Neuronal stem cell (in vitro differentiated cells): ENCODE results near the gene MAG.

ENCODE experiments used
- DNase-seq: peaks from one replicate; pipeline ENCODE4 v3.0.0-alpha.2; 2013; ENCODE audit warnings: low spot score
- H2AFZ ChIP-seq: one replicate; pipeline ENCODE4 v1.6.1; 2013; ENCODE audit warnings: mild to moderate bottlenecking, low read length, inconsistent platforms
- H2AK5ac ChIP-seq: 2 replicates; pipeline ENCODE4 v1.6.1; 2013; ENCODE audit warnings: low read depth, mild to moderate bottlenecking, inconsistent platforms, low read length, moderate library complexity, mixed read lengths
- H2BK120ac ChIP-seq: 2 replicates; pipeline ENCODE4 v1.6.1; 2013; ENCODE audit warnings: low read depth, mild to moderate bottlenecking, inconsistent platforms, low read length, moderate library complexity, mixed read lengths
- H2BK12ac ChIP-seq: one replicate; pipeline ENCODE4 v1.6.1; 2013; ENCODE audit warnings: low read length, inconsistent platforms
- H2BK15ac ChIP-seq: 2 replicates; pipeline ENCODE4 v1.6.1; 2013; ENCODE audit warnings: mild to moderate bottlenecking, low read length, inconsistent platforms, mixed read lengths
- H2BK5ac ChIP-seq: one replicate; pipeline ENCODE4 v1.6.1; 2013; ENCODE audit warnings: inconsistent platforms, mild to moderate bottlenecking, low read length, moderate library complexity
- H3K14ac ChIP-seq: one replicate; pipeline ENCODE4 v1.6.1; 2013; ENCODE audit warnings: low read length, inconsistent platforms
- H3K18ac ChIP-seq: 2 replicates; pipeline ENCODE4 v1.6.1; 2013; ENCODE audit warnings: low read length, inconsistent platforms
- H3K23ac ChIP-seq: 2 replicates; pipeline ENCODE4 v1.6.1; 2013; ENCODE audit warnings: low read depth, mild to moderate bottlenecking, mixed read lengths, low read length, inconsistent platforms; ENCODE audit not compliant: poor library complexity
- H3K27ac ChIP-seq: replicated peaks from 3 replicates; pipeline ENCODE4 v1.5.1; 2013; ENCODE audit warnings: low read length, inconsistent platforms
- H3K27me3 ChIP-seq, 3 experiments: 2 replicates each; pipeline ENCODE4 v1.6.1; 2013; ENCODE audit warnings: low read length in 3 of 3, mild to moderate bottlenecking in 2 of 3, inconsistent platforms in 1 of 3, low read depth in 1 of 3, mixed read lengths in 1 of 3, moderate library complexity in 1 of 3; ENCODE audit not compliant: control insufficient read depth in 3 of 3, insufficient read depth in 3 of 3
- H3K36me3 ChIP-seq, 2 donors: replicated peaks in 1 of 2; 2 replicates each; pipeline ENCODE4 v1.6.1; 2013; ENCODE audit warnings: low read length in 2 of 2; ENCODE audit not compliant: control insufficient read depth in 2 of 2, insufficient read depth in 2 of 2
- H3K4ac ChIP-seq: 2 replicates; pipeline ENCODE4 v1.6.1; 2013; ENCODE audit warnings: inconsistent platforms, mild to moderate bottlenecking, low read length, moderate library complexity
- H3K4me1 ChIP-seq, 2 donors: 1 replicate in 1 of 2; 2 replicates in 1 of 2; pipeline ENCODE4 v1.6.1; 2013; ENCODE audit warnings: low read length in 2 of 2, low read depth in 1 of 2; ENCODE audit not compliant: control insufficient read depth in 2 of 2, insufficient read depth in 1 of 2
- H3K4me2 ChIP-seq: one replicate; pipeline ENCODE4 v1.6.1; 2013; ENCODE audit warnings: mild to moderate bottlenecking, low read length, inconsistent platforms; ENCODE audit not compliant: insufficient read depth, poor library complexity, severe bottlenecking
- H3K4me3 ChIP-seq, 2 donors: 2 replicates each; pipeline ENCODE4 v1.5.1; 2013; ENCODE audit warnings: low read length in 2 of 2, mild to moderate bottlenecking in 2 of 2, inconsistent platforms in 1 of 2, moderate library complexity in 1 of 2
- H3K79me1 ChIP-seq: one replicate; pipeline ENCODE4 v1.6.1; 2013; ENCODE audit warnings: low read depth, mild to moderate bottlenecking, inconsistent platforms, low read length, moderate library complexity
- H3K9ac ChIP-seq: one replicate; pipeline ENCODE4 v1.6.1; 2013; ENCODE audit warnings: mild to moderate bottlenecking, low read depth, low read length, inconsistent platforms; ENCODE audit not compliant: poor library complexity
- H3K9me3 ChIP-seq, 2 donors: replicated peaks in 1 of 2; 2 replicates each; pipeline versions ENCODE3 to v1.6.1; 2013; ENCODE audit warnings: low read length in 2 of 2, mild to moderate bottlenecking in 2 of 2, inconsistent platforms in 1 of 2, low read depth in 1 of 2, mixed read lengths in 1 of 2, moderate library complexity in 1 of 2; ENCODE audit not compliant: control insufficient read depth in 2 of 2, insufficient read depth in 1 of 2
- H4K8ac ChIP-seq: one replicate; pipeline ENCODE4 v1.6.1; 2013; ENCODE audit warnings: low read depth, mild to moderate bottlenecking, inconsistent platforms, low read length, moderate library complexity
- H4K91ac ChIP-seq: one replicate; pipeline ENCODE4 v1.6.1; 2013; ENCODE audit warnings: low read length, low read depth, mild to moderate bottlenecking, inconsistent platforms; ENCODE audit not compliant: poor library complexity
- WGBS, 2 donors: extraction: QIAGEN DNeasy Blood & Tissue Kit; methylation state at CpG; one replicate each; pipeline ENCODE4 v1.1.7; 2013; ENCODE audit warnings: missing lambda C conversion rate in 2 of 2, mixed read lengths in 1 of 2; ENCODE audit not compliant: insufficient read length in 2 of 2, insufficient replicate concordance in 1 of 2; ENCODE audit errors: extremely low coverage in 2 of 2; 5-methylcytosine and 5-hydroxymethylcytosine counted together

Gene MAG

GRCh38 chr19:35337097-35337983 lies 45.4 kb downstream of the MAG start:
- Histone ChIP-seq H3K36me3 (no peaks in the 10 kb centered on the region), H3K9me3 (no peaks in the 10 kb centered on the region), H4K91ac (no peak overlapping the region), H2BK5ac (no peak overlapping the region), H2AFZ (no peak overlapping the region), H3K23ac (no peak overlapping the region), H2BK15ac (no peak overlapping the region), H3K27me3 (peaks cover 0 to 9% (median 0%) of the 10 kb centered on the region in 3 experiments), H2BK12ac (no peak overlapping the region), H3K4me1 (peaks cover 0 to 2% of the 10 kb centered on the region in 2 donors), H3K9ac (no peak overlapping the region), H3K27ac (no peak overlapping the region), H2BK120ac (no peak overlapping the region), H3K4me2 (no peak overlapping the region), H3K18ac (peak overlapping the region; percentile 71), H3K4me3 (no peak overlapping the region), H3K4ac (no peak overlapping the region), H2AK5ac (no peak overlapping the region), H4K8ac (peak overlapping the region; percentile 48), H3K14ac (peak overlapping the region; percentile 11), H3K79me1 (no peaks in the 10 kb centered on the region)
- DNase-seq = no peak
- WGBS, 2 donors = no CpG with 5 or more reads among the region's 25 CpGs

DNA sequence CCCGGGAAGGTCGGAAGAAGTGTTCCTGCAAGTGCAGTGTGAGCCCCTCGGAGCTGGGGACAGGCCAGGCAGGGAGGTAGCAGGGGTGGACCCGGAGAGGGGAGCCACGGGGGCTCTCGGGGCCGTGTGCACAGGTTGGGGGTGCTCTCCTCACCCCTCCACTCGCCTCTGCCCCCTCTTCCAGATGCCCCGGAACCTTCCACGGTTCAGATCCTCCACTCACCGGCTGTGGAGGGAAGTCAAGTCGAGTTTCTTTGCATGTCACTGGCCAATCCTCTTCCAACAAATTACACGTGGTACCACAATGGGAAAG lies 46.0 kb downstream of the MAG start:
- Histone ChIP-seq H3K4me1 (no peaks in the 10 kb centered on the region), H3K27ac (no peak overlapping the region), H2BK15ac (no peak overlapping the region), H4K91ac (no peak overlapping the region), H3K18ac (peak overlapping the region; percentile 71), H2BK120ac (no peak overlapping the region), H3K9ac (no peak overlapping the region), H2BK5ac (no peak overlapping the region), H3K4me2 (no peak overlapping the region), H3K79me1 (no peaks in the 10 kb centered on the region), H4K8ac (peak overlapping the region; percentile 48), H2BK12ac (no peak overlapping the region), H3K14ac (peak overlapping the region; percentile 11), H3K9me3 (no peaks in the 10 kb centered on the region), H3K4ac (no peak overlapping the region), H3K36me3 (no peaks in the 10 kb centered on the region), H3K27me3 (peaks cover 0 to 7% (median 0%) of the 10 kb centered on the region in 3 experiments), H3K23ac (no peak overlapping the region), H3K4me3 (no peak overlapping the region), H2AK5ac (no peak overlapping the region), H2AFZ (no peak overlapping the region)
- no peak for DNase-seq
- WGBS, 2 donors = no CpG with 5 or more reads among the region's 13 CpGs

DNA sequence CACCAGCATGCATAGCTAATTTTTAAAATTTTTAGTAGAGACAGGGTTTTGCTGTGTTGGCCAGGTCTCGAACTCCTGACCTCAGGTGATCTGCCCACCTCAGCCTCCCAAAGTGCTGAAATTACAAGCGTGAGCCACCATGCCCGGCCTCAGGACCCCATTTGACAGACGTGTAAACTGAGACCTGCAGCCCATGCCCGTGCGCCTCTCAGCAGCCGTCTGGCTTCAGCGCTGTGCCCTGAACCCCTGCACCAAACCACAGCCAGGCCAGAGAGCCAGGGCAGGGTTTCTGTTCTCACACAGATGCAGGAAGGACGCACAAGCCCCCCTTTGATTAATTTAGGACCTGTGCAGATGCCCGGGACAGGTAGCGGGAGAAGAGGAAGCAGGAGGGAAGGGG lies 48.5 kb downstream of the MAG start:
- no CpG with 5 or more reads among the region's 11 CpGs for WGBS, 2 donors
- peaks cover 0 to 2% of the 10 kb centered on the region in 2 donors for H3K9me3 ChIP-seq
- no peak overlapping the region for H4K8ac ChIP-seq
- no peak overlapping the region for H3K4me3 ChIP-seq
- no peaks in the 10 kb centered on the region for H3K36me3 ChIP-seq
- no peak overlapping the region for H3K27ac ChIP-seq
- no peak overlapping the region for H4K91ac ChIP-seq
- H3K18ac ChIP-seq = no peak overlapping the region
- H3K79me1 ChIP-seq = no peaks in the 10 kb centered on the region
- no peak overlapping the region for H3K14ac ChIP-seq
- no peak overlapping the region for H2BK5ac ChIP-seq
- H2AFZ ChIP-seq = no peak overlapping the region
- H3K4me1 ChIP-seq = no peaks in the 10 kb centered on the region
- H2BK15ac ChIP-seq = no peak overlapping the region
- H2BK120ac ChIP-seq = no peak overlapping the region
- H2BK12ac ChIP-seq = no peak overlapping the region
- no peak overlapping the region for H3K9ac ChIP-seq
- DNase-seq = no peak
- H3K23ac ChIP-seq = no peak overlapping the region
- peaks cover 0 to 15% (median 0%) of the 10 kb centered on the region in 3 experiments for H3K27me3 ChIP-seq
- H2AK5ac ChIP-seq = no peak overlapping the region
- no peak overlapping the region for H3K4me2 ChIP-seq
- no peak overlapping the region for H3K4ac ChIP-seq

GRCh38 chr19:35341006-35341405 lies 49.0 kb downstream of the MAG start:
- no peak overlapping the region for H3K27ac ChIP-seq
- no peak overlapping the region for H2BK15ac ChIP-seq
- H3K79me1 ChIP-seq = no peaks in the 10 kb centered on the region
- no peak overlapping the region for H3K4me2 ChIP-seq
- H2BK5ac ChIP-seq = no peak overlapping the region
- no peak overlapping the region for H3K4me3 ChIP-seq
- no peak overlapping the region for H4K91ac ChIP-seq
- DNase-seq = no peak
- H3K36me3 ChIP-seq = no peaks in the 10 kb centered on the region
- peaks cover 0 to 20% (median 0%) of the 10 kb centered on the region in 3 experiments for H3K27me3 ChIP-seq
- no peak overlapping the region for H2AK5ac ChIP-seq
- H3K9me3 ChIP-seq = peaks cover 0 to 2% of the 10 kb centered on the region in 2 donors
- no peak overlapping the region for H3K4ac ChIP-seq
- H2BK120ac ChIP-seq = no peak overlapping the region
- no peak overlapping the region for H4K8ac ChIP-seq
- H3K18ac ChIP-seq = no peak overlapping the region
- H3K23ac ChIP-seq = no peak overlapping the region
- peak overlapping the region; percentile 50 for H3K9ac ChIP-seq
- no peak overlapping the region for H2BK12ac ChIP-seq
- H2AFZ ChIP-seq = no peak overlapping the region
- WGBS, 2 donors = no CpG with 5 or more reads among the region's 16 CpGs
- H3K4me1 ChIP-seq = no peaks in the 10 kb centered on the region
- no peak overlapping the region for H3K14ac ChIP-seq
